ENCODE results near the gene SUSD1. TPM values are rescaled to one million over a fixed set of nuclear protein-coding genes. Genes with fewer than 3 reads are reported as not detected.
"Not testable (repeated sequence)": the region's sequence is repeated elsewhere in the genome, so short reads cannot be mapped to it uniquely, and the experiment has no call there.

The SUSD1 gene
- total RNA-seq, result 1 to 10 TPM; 8.3 to 8.7 TPM

- Mint-ChIP-seq H3K27ac (peak within 1 kb of the TSS; percentile 88), H3K4me1 (peaks cover 57% of the 10 kb centered on the region), H3K36me3 (peaks cover 28% of the 10 kb centered on the region), H3K9me3 (peaks cover 6% of the 10 kb centered on the region), H3K27me3 (peaks cover 17% of the 10 kb centered on the region), H3K4me3 (peak within 1 kb of the TSS; percentile 89)
- ATAC-seq (ENCODE audit: low read depth), result peak; percentile 62
- peak; percentile 72 for DNase-seq
- POLR2A ChIA-PET, result interaction anchor here (1.1 to 2.1 kb wide), 5 partner anchors 11 to 158 kb away, joined by 4 to 10 read pairs (median 8); partner anchors contain the start of gene PTBP3
Observed at GRCh38 chr9:112174965-112175795, at the start of gene SUSD1. SUSD1 (minus strand) TSS chr9:112175297; CDS start chr9:112175235, 62 bp downstream.

- Mint-ChIP-seq H3K27ac (no peak overlapping the region), H3K9me3 (no peaks in the 10 kb centered on the region), H3K4me1 (peaks cover 5% of the 10 kb centered on the region), H3K27me3 (no peaks in the 10 kb centered on the region), H3K36me3 (peaks cover 46% of the 10 kb centered on the region), H3K4me3 (no peak overlapping the region)
- POLR2A ChIA-PET, result no interaction called here
- ATAC-seq (ENCODE audit: low read depth) (no peak), DNase-seq (no peak)
Observed at GRCh38 chr9:112224401-112225289, 49.5 kb upstream of the SUSD1 start.

- H3K27me3 Mint-ChIP-seq, result no peaks in the 10 kb centered on the region
- H3K4me3 Mint-ChIP-seq, result peak overlapping the region; percentile 59
- no peaks in the 10 kb centered on the region for H3K9me3 Mint-ChIP-seq
- ATAC-seq (ENCODE audit: low read depth) (peak; percentile 92), DNase-seq (no peak)
- peaks cover 33% of the 10 kb centered on the region for H3K36me3 Mint-ChIP-seq
- H3K27ac Mint-ChIP-seq, result peak overlapping the region; percentile 60
- POLR2A ChIA-PET, result interaction anchor here (1.0 to 1.4 kb wide), 3 partner anchors 43 to 114 kb away, joined by 3 to 10 read pairs (median 4); partner anchors contain the start of gene PTBP3
- H3K4me1 Mint-ChIP-seq, result peaks cover 19% of the 10 kb centered on the region
Observed at GRCh38 chr9:112218908-112219307, 43.8 kb upstream of the SUSD1 start.

- Mint-ChIP-seq H3K27ac (no peak overlapping the region), H3K4me1 (peaks cover 5% of the 10 kb centered on the region), H3K4me3 (no peak overlapping the region), H3K36me3 (peaks cover 58% of the 10 kb centered on the region), H3K9me3 (peaks cover 2% of the 10 kb centered on the region), H3K27me3 (no peaks in the 10 kb centered on the region)
- ATAC-seq (ENCODE audit: low read depth), result no peak
- DNase-seq, result no peak
- POLR2A ChIA-PET, result no interaction called here
Observed at GRCh38 chr9:112212926-112213325, 37.8 kb upstream of the SUSD1 start.

GRCh38 chr9:112207451-112207850, 32.4 kb upstream of the SUSD1 start:
- POLR2A ChIA-PET, result no interaction called here

GRCh38 chr9:112203536-112203935, 28.4 kb upstream of the SUSD1 start:
- H3K4me3 Mint-ChIP-seq, result no peak overlapping the region
- no peak overlapping the region for H3K27ac Mint-ChIP-seq
- peaks cover 48% of the 10 kb centered on the region for H3K36me3 Mint-ChIP-seq
- no peaks in the 10 kb centered on the region for H3K27me3 Mint-ChIP-seq
- H3K4me1 Mint-ChIP-seq, result no peaks in the 10 kb centered on the region
- ATAC-seq (ENCODE audit: low read depth), result no peak
- POLR2A ChIA-PET, result no interaction called here
- no peak for DNase-seq
- peaks cover 8% of the 10 kb centered on the region for H3K9me3 Mint-ChIP-seq

More at GRCh38 chr9:112207451-112207850, 32.4 kb upstream of the SUSD1 start:
- Mint-ChIP-seq H3K4me1 (no peaks in the 10 kb centered on the region), H3K27ac (peak overlapping the region; percentile 0), H3K9me3 (peaks cover 8% of the 10 kb centered on the region), H3K4me3 (no peak overlapping the region), H3K27me3 (no peaks in the 10 kb centered on the region), H3K36me3 (peaks cover 77% of the 10 kb centered on the region)
- no peak for DNase-seq
- ATAC-seq (ENCODE audit: low read depth), result no peak

- Mint-ChIP-seq H3K36me3 (peaks cover 26% of the 10 kb centered on the region), H3K9me3 (peaks cover 4% of the 10 kb centered on the region), H3K4me3 (no peak overlapping the region), H3K4me1 (no peaks in the 10 kb centered on the region), H3K27ac (no peak overlapping the region), H3K27me3 (no peaks in the 10 kb centered on the region)
- POLR2A ChIA-PET, result no interaction called here
- no peak for DNase-seq
- ATAC-seq (ENCODE audit: low read depth), result no peak
Observed at GRCh38 chr9:112200711-112201110, 25.6 kb upstream of the SUSD1 start.

- POLR2A ChIA-PET, result no interaction called here
- Mint-ChIP-seq H3K4me1 (peaks cover 2% of the 10 kb centered on the region), H3K27ac (no peak overlapping the region), H3K36me3 (peaks cover 9% of the 10 kb centered on the region), H3K9me3 (peaks cover 2% of the 10 kb centered on the region), H3K4me3 (no peak overlapping the region), H3K27me3 (no peaks in the 10 kb centered on the region)
- DNase-seq, result no peak
- no peak for ATAC-seq (ENCODE audit: low read depth)
Observed at GRCh38 chr9:112198646-112199045, 23.5 kb upstream of the SUSD1 start.

- POLR2A ChIA-PET, result no interaction called here
- Mint-ChIP-seq H3K36me3 (peaks cover 8% of the 10 kb centered on the region), H3K27me3 (no peaks in the 10 kb centered on the region), H3K4me3 (no peak overlapping the region), H3K27ac (no peak overlapping the region), H3K4me1 (peaks cover 2% of the 10 kb centered on the region), H3K9me3 (peaks cover 3% of the 10 kb centered on the region)
- no peak for DNase-seq
- no peak for ATAC-seq (ENCODE audit: low read depth)
Observed at GRCh38 chr9:112194969-112195431, 19.9 kb upstream of the SUSD1 start.

- Mint-ChIP-seq H3K36me3 (peaks cover 7% of the 10 kb centered on the region), H3K9me3 (peaks cover 2% of the 10 kb centered on the region), H3K4me1 (peaks cover 2% of the 10 kb centered on the region), H3K27ac (no peak overlapping the region), H3K4me3 (no peak overlapping the region), H3K27me3 (no peaks in the 10 kb centered on the region)
- POLR2A ChIA-PET, result no interaction called here
- ATAC-seq (ENCODE audit: low read depth) (no peak), DNase-seq (no peak)
Observed at GRCh38 chr9:112193572-112194288, 18.6 kb upstream of the SUSD1 start.

GRCh38 chr9:112190320-112190719, 15.2 kb upstream of the SUSD1 start:
- H3K27ac Mint-ChIP-seq; H3K4me1 Mint-ChIP-seq; H3K9me3 Mint-ChIP-seq; H3K27me3 Mint-ChIP-seq; DNase-seq; POLR2A ChIA-PET; H3K36me3 Mint-ChIP-seq; H3K4me3 Mint-ChIP-seq; ATAC-seq (ENCODE audit: low read depth): not testable (repeated sequence)

GRCh38 chr9:112188884-112189283, 13.8 kb upstream of the SUSD1 start:
- peaks cover 2% of the 10 kb centered on the region for H3K9me3 Mint-ChIP-seq
- H3K4me1 Mint-ChIP-seq, result no peaks in the 10 kb centered on the region
- ATAC-seq (ENCODE audit: low read depth), result no peak
- H3K36me3 Mint-ChIP-seq, result peaks cover 9% of the 10 kb centered on the region
- no peak overlapping the region for H3K27ac Mint-ChIP-seq
- POLR2A ChIA-PET, result no interaction called here
- DNase-seq, result no peak
- H3K4me3 Mint-ChIP-seq, result no peak overlapping the region
- peaks cover 5% of the 10 kb centered on the region for H3K27me3 Mint-ChIP-seq

GRCh38 chr9:112187404-112187803, 12.3 kb upstream of the SUSD1 start:
- Mint-ChIP-seq H3K4me3 (no peak overlapping the region), H3K27ac (no peak overlapping the region), H3K36me3 (peaks cover 13% of the 10 kb centered on the region), H3K4me1 (peaks cover 4% of the 10 kb centered on the region), H3K9me3 (peaks cover 6% of the 10 kb centered on the region), H3K27me3 (peaks cover 5% of the 10 kb centered on the region)
- POLR2A ChIA-PET, result no interaction called here
- no peak for DNase-seq
- no peak for ATAC-seq (ENCODE audit: low read depth)

Measured in activated naive CD8-positive, alpha-beta T cell treated with anti-CD3 and anti-CD28 coated beads, Interleukin-2, amount 10 ng/mL, durations not matched to agents 7 days and 5 days (primary cell).